Activated CD8-positive, alpha-beta memory T cell treated with anti-CD3 and anti-CD28 coated beads for 48 hours (primary cell): ENCODE measurements around the gene TEX35.

Experiments
- DNase-seq, 3 experiments: peaks; one replicate each; pipeline ENCODE4 v3.0.0-alpha.2; 2020; ENCODE audit warnings: low read depth in 2 of 3, low spot score in 2 of 3

TEX35 gene

DNA sequence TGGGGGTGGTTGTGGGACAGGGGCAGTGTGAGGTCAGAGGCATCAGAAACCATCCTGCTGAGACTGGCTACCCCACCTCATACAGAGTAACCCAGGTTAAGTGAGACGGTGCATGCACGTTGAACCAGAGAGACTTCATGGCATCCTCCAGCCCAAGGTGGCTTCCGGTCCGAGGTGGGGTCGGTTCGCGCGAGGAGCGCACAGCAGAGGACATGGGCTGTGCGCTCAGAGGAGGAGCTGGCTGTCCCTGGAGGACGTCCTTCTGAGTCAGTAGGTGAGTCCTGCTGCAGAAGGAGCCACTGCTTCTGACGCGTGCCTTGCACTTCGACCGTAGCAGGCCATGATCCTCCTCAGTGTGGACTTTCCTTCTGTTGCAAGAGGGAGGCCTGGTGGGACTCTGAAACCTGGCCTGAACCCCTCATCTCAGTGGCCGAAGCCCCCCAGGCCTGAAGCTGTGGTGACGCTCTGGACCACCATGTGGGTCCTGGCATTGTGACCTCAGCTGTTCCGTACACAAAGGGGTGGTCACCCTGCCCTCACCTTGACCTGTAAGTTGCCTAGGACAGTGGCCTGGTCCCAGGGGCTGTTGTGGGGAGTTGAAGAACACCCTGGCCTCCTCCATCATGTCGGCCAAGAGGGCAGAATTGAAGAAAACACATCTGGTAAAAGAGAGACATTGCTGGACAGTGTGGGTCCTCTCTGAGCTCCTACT lies at the start of gene TEX35:
Gene TEX35, plus strand, starts transcription at position 544 of the 712 bp plus-strand sequence. Its CDS starts 80 bp downstream, at position 624.
- DNase-seq, result no peak

DNA sequence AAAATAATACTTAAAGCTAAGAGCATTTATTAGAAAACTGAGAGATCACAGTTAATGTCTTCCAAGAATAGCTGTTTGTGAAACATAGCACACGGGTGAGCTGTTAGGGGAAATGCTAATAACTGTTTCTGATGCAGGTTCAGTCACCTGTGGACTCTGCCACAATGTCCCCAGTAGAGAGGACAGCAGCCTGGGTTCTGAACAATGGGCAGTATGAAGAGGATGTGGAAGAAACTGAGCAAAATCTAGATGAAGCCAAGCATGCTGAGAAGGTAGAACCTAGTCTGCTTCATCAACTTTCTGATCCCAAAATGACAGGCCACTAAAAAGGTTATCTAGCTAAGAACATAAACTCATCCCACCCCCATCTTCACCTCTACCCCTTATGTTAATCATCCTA lies 48.8 kb upstream of the TEX35 start:
- no peak for DNase-seq

DNA sequence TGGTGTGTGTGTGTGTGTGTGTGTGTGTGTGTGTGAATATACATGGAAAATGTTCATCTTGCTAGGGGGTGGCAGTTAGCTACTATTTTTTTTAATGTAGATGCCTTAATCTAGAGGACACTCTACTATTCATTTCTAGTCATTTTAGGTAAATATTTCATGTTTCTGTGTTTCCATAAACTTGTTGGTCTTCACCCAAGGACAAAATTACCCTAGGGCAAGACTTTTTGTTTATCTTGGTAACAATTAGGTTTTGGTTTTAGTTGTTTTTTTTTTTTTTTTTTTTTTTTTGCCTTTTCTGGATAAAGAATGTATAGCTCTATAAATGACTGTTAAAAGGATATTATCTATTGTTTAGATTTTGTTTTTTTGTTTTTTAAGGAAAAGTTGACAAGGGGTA lies 48.3 kb upstream of the TEX35 start:
- DNase-seq, result no peak

- DNase-seq, result no peak
Observed at GRCh38 chr1:178465011-178465410, 47.9 kb upstream of the TEX35 start.

DNA sequence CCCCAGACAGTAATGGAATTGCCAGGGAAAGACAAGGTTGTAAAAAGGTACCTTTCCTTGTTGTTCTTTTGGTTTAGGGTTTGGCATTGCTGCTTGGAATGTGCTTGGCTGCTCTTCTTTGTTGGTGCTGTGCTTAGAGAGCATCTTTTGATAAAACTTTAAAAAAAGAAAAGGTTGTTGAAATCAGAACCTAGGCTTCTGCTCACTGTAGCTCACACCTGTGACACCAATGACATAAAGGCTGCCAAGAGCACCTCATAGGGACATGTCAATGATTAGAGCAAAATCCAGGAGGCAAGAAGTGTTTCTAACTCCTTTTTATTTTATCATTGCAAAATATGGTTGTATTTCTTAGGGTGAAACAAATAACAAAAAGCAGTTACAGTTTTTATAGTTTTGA lies 45.1 kb upstream of the TEX35 start:
- DNase-seq, result no peak

DNA sequence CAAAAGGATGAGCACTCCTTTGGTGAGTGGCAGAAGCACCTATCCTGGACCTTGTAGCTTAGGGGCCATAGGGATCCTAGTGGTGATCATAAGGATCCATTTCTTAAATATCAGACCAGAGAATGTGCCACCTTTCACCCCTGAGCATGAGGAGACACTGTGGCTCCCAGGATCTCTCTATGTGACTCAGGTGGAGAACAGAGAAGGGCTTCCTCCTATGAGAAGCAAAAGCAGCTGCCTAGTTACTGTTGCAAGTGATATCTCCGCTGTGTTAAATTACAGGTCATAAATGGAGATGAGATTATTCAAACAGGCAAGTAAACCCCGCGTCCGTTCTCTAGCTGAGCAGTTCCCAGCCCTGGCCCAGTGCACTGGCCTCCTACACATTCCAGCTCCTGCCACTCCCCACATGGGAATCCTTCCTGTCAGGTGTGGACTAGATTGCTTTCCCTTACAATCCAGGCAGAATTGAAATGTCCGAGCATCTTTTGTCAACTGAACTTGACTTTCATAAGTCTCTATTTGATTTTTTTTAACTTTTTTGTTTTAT lies 42.4 kb upstream of the TEX35 start:
- DNase-seq, result no peak

GRCh38 chr1:178472531-178472930 lies 40.4 kb upstream of the TEX35 start:
- DNase-seq, result no peak

DNA sequence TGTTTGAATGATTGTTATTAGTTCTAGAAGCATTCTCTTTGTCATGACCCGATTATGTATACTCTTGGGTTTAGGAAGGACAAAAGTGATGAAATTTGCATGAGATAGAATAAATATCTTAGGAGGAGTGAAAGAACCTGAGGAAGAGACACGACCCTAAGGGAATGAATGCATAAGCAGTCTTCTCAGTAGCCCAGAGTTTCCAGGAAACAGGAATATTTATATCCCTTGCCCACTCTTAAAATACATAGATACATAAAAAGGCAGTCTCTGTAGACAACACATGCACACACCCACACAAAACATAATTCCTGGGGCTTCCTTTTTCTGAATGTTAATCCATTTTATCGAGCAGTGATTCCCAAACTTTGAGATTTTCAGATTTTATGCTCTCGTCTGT lies 35.5 kb upstream of the TEX35 start:
- DNase-seq, result no peak

DNA sequence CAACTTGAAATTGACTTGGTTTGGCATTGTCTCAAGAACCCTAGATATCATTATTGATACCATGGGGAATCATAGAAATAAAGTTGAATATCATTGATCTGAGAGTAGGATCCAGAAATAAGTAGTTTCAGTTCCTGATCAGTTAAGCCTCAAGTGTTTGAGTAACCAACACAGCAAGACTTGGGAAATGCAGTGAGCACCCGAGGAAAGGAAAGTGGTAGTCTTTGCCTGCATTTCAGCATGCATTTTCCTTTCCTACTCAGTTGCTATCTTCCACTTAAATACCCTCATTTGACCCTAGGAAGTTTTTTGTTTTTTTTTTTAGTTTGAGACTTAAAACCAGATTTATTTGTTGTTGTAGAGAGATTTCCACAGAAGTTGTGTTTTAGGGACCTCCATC lies 35.1 kb upstream of the TEX35 start:
- no peak for DNase-seq

DNA sequence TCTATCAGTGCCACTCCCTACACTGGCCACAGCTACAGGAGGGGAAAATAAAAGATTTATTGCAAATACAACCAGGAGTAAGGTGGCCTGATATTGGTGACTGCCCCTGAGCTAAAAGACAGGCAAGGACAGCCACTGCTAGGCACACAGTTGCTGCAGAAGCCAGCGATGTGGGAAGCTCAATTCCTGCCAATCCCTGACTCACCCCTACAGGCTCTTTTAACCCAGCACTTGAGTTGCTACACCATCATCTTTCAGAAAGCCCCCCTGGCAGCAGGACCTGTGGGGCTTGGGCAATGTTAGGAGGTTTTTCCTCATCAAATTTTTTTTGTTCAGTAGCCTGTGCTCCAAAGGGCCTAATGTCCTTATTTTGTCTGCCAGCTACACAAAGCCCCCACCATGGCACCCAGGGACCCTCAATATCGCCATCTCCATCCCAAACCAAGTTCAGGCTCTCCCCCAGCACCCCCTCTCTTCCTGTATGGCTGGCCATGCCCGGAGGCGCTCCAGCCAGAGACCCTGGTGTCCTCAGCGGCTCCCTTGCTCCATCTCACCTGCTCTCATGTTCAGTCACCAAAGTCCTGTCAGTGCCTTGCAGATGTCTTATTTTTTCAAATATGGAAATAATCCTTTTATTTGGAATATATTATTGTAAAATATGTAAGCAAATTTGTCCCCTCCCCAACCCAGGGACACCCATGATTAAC lies 29.5 kb upstream of the TEX35 start:
- no peak for DNase-seq

- no peak for DNase-seq
Observed at GRCh38 chr1:178484698-178485225, 28.1 kb upstream of the TEX35 start.

DNA sequence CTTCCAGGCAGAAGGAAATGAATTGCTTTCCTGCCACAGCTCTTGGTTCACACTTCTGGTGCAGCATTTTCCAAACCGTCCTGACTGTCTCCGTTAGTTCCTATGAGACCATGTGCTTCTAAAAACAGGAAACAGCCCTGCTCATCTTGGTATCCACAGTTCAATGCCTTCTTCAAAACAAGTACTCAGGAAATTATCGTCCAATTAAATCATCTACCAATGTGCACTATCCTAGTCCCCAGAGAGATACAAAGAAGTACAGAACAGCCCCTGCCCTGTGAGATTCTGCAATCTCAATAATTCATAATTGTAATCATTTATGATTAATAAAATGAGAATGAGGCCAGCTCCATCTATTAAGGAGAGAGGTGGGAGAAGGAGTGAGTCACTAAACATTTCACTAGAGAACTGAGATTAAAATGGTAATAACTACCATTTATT lies 27.3 kb upstream of the TEX35 start:
- no peak for DNase-seq

GRCh38 chr1:178486100-178487069 lies 26.5 kb upstream of the TEX35 start:
- DNase-seq, result no peak

GRCh38 chr1:178487070-178487615 lies 25.8 kb upstream of the TEX35 start:
- DNase-seq, result no peak

GRCh38 chr1:178488393-178488792 lies 24.5 kb upstream of the TEX35 start:
- DNase-seq, result no peak

GRCh38 chr1:178489399-178489798 lies 23.5 kb upstream of the TEX35 start:
- no peak for DNase-seq

DNA sequence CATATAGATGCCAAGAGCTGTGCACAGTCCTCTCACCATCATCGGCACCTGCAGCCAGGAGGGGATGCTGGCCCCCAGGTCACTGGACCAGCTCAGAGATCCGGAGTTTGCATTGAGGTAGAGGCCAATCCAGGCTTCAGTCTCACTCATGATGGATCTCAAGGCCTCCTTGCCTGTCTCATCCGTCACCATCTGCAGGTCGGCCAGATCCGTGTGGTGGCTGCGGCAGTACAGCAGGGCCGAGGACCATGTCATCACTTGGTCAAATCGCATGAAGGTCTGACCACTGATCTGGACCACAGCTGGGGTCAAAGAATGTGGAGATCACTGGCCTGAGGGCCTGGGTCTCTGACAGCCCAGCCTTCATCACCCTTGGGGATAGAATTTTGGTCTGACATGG lies 22.8 kb upstream of the TEX35 start:
- DNase-seq, result no peak

GRCh38 chr1:178490967-178491366 lies 21.9 kb upstream of the TEX35 start:
- no peak for DNase-seq

DNA sequence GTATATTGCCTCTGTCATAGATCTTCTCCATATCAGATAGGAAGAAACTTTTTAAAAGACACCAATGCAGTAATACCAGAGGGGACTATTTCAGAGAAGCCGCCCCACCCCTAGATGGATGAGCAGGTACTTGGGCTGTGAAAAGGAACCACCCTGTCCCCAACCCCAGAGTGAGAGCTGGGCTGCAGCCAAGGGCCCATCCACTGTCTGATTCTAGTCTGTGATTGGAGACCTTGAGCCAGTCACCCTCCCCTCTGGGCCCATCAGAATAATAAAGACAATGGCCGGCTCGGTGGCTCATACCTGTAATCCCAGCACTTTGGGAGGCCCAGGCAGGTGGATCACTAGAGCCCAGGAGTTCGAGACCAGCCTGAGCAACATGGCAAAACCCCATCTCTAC lies 21.2 kb upstream of the TEX35 start:
- no peak for DNase-seq

DNA sequence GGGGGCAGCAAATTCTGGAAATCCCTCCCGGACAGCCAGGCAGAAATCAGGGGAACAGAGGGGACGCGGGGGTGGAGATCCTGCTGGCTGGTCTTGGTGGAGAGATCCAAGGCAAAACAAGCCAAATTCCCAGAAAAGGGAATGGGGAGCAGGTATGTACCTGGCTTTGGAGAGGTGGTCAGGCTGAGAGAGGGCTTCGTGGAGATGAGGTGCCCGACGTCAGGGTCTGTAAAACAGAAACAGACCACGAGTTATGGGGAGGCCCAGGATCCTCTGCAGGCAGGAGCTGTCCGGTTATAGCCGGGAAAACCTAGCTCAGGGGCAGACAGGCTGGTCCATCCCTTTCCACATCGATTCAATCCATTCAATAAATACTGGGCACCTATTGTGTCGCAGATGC lies 20.6 kb upstream of the TEX35 start:
- no peak for DNase-seq

GRCh38 chr1:178493301-178493741 lies 19.6 kb upstream of the TEX35 start:
- DNase-seq, result no peak
